PC-9 (cell line): ENCODE data around the gene TUBGCP6. TPM values are rescaled to one million over a fixed set of nuclear protein-coding genes. Genes with fewer than 3 reads are reported as not detected.
A peak's percentile ranks its signal among the peaks of the same experiment; 100 is the strongest.

ENCODE experiments used
- BruUV-seq: library from RNA; stranded (reverse); fragments of 400-500 nt; replicated peaks from 2 replicates; lab custom pipeline; 2021; lab: Mats Ljungman, UMichigan
- CTCF ChIA-PET: fragments of 300-600 bp; sonication (Branson Sonifier 250); formaldehyde crosslinking; loops from one replicate; lab custom pipeline; 2022; ENCODE audit warnings: antibody characterized with exemption; lab: Charles Lee
- POLR2A ChIA-PET: fragments of 300-600 bp; sonication (Branson Sonifier 250); formaldehyde crosslinking; loops from one replicate; lab custom pipeline; 2022; ENCODE audit warnings: antibody characterized with exemption; ENCODE audit not compliant: unreplicated experiment; lab: Charles Lee
- DNase-seq, 2 experiments: peaks; one replicate each; pipeline versions ENCODE4 v3.0.0 to v3.0.0-alpha.2; 2015 to 2022; ENCODE audit warnings: mixed read lengths in 1 of 2
- H2AFZ ChIP-seq: fragments of 200-600 bp; sonication (generic); 2 replicates; pipeline ENCODE4 v1.8.1; 2017; ENCODE audit warnings: antibody characterized with exemption
- H3F3A ChIP-seq: fragments of 200-600 bp; sonication (generic); 2 replicates; pipeline ENCODE4 v1.8.1; 2017; ENCODE audit warnings: antibody characterized with exemption, mild to moderate bottlenecking, low read depth; ENCODE audit not compliant: insufficient read depth
- H3K27ac ChIP-seq: fragments of 200-600 bp; sonication (generic); 2 replicates; pipeline ENCODE4 v1.6.1; 2016; ENCODE audit warnings: mixed run types
- H3K27me3 ChIP-seq: fragments of 200-600 bp; sonication (generic); 2 replicates; pipeline ENCODE4 v1.6.1; 2016; ENCODE audit warnings: low read depth, mixed run types; ENCODE audit not compliant: insufficient read depth
- H3K36me3 ChIP-seq: fragments of 200-600 bp; sonication (generic); 2 replicates; pipeline ENCODE4 v1.6.1; 2016; ENCODE audit warnings: low read depth, mixed run types
- H3K4me1 ChIP-seq: fragments of 200-600 bp; sonication (generic); replicated peaks from 2 replicates; pipeline ENCODE4 v1.6.1; 2016; ENCODE audit warnings: mixed run types; ENCODE audit not compliant: insufficient read depth
- H3K4me2 ChIP-seq: fragments of 200-600 bp; sonication (generic); 2 replicates; pipeline ENCODE4 v1.6.1; 2017; ENCODE audit warnings: mixed run types
- H3K4me3 ChIP-seq: fragments of 200-600 bp; sonication (generic); 2 replicates; pipeline ENCODE4 v1.6.1; 2016; ENCODE audit warnings: mixed run types
- H3K79me2 ChIP-seq: fragments of 200-600 bp; sonication (generic); 2 replicates; pipeline ENCODE4 v1.6.1; 2017; ENCODE audit warnings: low read depth, mixed run types
- H3K9me2 ChIP-seq: fragments of 200-600 bp; sonication (generic); 2 replicates; pipeline ENCODE4 v1.8.1; 2017; ENCODE audit warnings: mild to moderate bottlenecking; ENCODE audit not compliant: insufficient read depth
- H3K9me3 ChIP-seq: fragments of 200-600 bp; sonication (generic); 2 replicates; pipeline ENCODE4 v1.8.1; 2016; ENCODE audit warnings: low read depth; ENCODE audit not compliant: insufficient read depth
- H4K20me1 ChIP-seq: fragments of 200-600 bp; sonication (generic); 2 replicates; pipeline ENCODE4 v1.8.1; 2017; ENCODE audit not compliant: insufficient read depth
- CTCF ChIP-seq: fragments of 200-600 bp; sonication (generic); conservative IDR thresholded peaks from 2 replicates; pipeline ENCODE4 v1.6.1; 2017; ENCODE audit warnings: mixed run types, antibody characterized with exemption, mild to moderate bottlenecking, moderate library complexity
- EZH2 ChIP-seq: fragments of 200-600 bp; sonication (generic); IDR thresholded peaks from 2 replicates; pipeline ENCODE4 v1.8.0; 2017; ENCODE audit warnings: antibody characterized with exemption, low read depth
- intact Hi-C: fragments of 100-400 bp; cut with micrococcal nuclease; formaldehyde crosslinking; loops from one replicate; pipeline ENCODE4 v1.10.0; 2022; ENCODE audit not compliant: unreplicated experiment
- total RNA-seq: library from RNA; stranded (reverse); gene quantifications from 2 replicates; pipeline ENCODE4 v1.2.3, GENCODE V29; 2021

The TUBGCP6 gene
- total RNA-seq, 1 experiment from 2014 or later, result 31.3 TPM

- Histone ChIP-seq H3F3A (peaks cover 42% of the 10 kb centered on the region), H4K20me1 (peaks cover 8% of the 10 kb centered on the region; the same call in 1 of the 2 replicates), H3K9me3 (no peaks in the 10 kb centered on the region), H2AFZ (no peak overlapping the region), H3K4me2 (peak overlapping the region; percentile 100), H3K79me2 (no peaks in the 10 kb centered on the region), H3K27ac (no peak overlapping the region), H3K4me1 (peaks cover 39% of the 10 kb centered on the region), H3K4me3 (no peak overlapping the region), H3K27me3 (no peaks in the 10 kb centered on the region), H3K36me3 (no peaks in the 10 kb centered on the region), H3K9me2 (no peaks in the 10 kb centered on the region)
- ChIA-PET POLR2A (no interaction called here), CTCF (no interaction called here)
- TF ChIP-seq EZH2 (no peak), CTCF (no peak)
- BruUV-seq, result no TSS peak
- intact Hi-C loops, result no loop called here
- no peak for DNase-seq
These were observed 23.9 kb upstream of the TUBGCP6 start for GRCh38 chr22:50268655-50269113.

DNA sequence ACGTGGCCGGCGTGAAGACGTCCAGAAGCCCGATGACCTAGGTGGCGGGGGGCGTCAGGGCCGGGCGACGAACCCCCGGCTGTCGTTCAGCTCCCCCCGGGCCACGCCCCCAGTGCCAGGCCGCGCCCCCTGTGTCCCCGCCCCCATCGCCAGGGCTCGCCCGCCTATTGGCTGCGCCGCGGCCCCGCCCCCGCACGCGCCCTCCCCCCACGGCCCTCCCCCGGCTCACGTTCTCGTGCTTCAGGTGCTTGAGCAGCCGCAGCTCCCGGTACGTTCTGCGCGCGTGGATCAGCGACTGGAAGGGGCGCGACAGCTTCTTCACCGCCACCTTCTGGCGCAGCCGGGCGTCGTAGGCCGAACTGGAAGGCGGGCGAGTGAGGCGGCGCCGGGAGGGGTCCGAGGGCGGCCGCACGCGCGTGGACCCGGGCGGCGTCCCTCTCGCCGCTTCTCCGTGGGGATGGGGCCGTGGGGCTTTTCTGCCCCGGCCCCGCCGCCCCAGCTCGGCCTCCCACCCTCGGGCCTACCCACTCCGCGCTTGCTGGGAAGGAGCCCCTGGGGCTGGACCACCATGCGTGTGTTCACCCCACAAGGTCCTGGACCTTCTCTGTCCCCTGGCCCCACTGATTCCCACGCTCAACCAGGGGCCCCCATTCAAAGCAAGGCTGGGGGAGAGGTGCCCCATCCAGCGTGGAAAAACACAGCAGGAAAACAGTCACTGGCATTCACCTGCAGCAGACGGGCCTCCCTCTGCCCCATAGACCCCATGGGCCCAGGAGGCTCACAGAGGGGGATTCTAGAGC is 23.0 kb upstream of the TUBGCP6 start:
- POLR2A ChIA-PET, result no interaction called here

DNA sequence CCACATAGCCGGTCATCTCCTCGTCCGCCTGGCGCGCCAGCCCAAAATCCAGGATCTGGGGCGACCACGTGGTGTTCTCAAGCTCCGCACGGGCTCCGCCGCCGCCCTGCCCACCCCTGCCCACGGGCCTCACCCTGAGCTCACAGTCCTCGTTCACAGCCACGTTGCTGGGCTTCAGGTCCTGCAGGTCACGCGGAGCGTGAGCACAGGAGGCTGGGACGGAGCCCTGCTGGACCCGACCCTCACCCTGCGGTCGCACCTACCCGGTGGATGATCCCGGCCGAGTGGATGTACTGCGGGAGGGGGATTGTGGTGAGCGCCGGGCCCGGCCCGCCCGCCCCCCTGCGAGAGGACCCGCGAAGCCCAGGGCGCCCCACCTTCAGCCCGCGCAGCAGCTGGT is 22.2 kb upstream of the TUBGCP6 start:
- Histone ChIP-seq H3K27ac (no peak overlapping the region), H3F3A (peaks cover 42% of the 10 kb centered on the region), H3K79me2 (no peaks in the 10 kb centered on the region), H3K4me3 (no peak overlapping the region), H2AFZ (no peak overlapping the region), H4K20me1 (0 out of 2 replicates have a peak, but pooled peaks cover under 1% of the 10 kb centered on the region), H3K9me3 (no peaks in the 10 kb centered on the region), H3K36me3 (no peaks in the 10 kb centered on the region), H3K27me3 (no peaks in the 10 kb centered on the region), H3K9me2 (no peaks in the 10 kb centered on the region), H3K4me2 (no peak overlapping the region), H3K4me1 (peaks cover 53% of the 10 kb centered on the region)
- intact Hi-C loops, result no loop called here
- POLR2A ChIA-PET, result no interaction called here
- BruUV-seq, result no TSS peak
- TF ChIP-seq CTCF (no peak), EZH2 (no peak)
- DNase-seq, result no peak
- CTCF ChIA-PET, result no interaction called here

More for the DNA sequence above, 23.0 kb upstream of the TUBGCP6 start:
- CTCF ChIA-PET, result no interaction called here
- DNase-seq, result no peak
- Histone ChIP-seq H3K27me3 (no peaks in the 10 kb centered on the region), H3K9me2 (no peaks in the 10 kb centered on the region), H4K20me1 (0 out of 2 replicates have a peak, but pooled peaks cover 5% of the 10 kb centered on the region), H2AFZ (no peak overlapping the region), H3K9me3 (no peaks in the 10 kb centered on the region), H3K79me2 (no peaks in the 10 kb centered on the region), H3K4me1 (peaks cover 48% of the 10 kb centered on the region), H3K4me3 (no peak overlapping the region; the same call in 1 of the 2 replicates), H3F3A (peaks cover 42% of the 10 kb centered on the region), H3K36me3 (no peaks in the 10 kb centered on the region), H3K4me2 (peak overlapping the region; percentile 100), H3K27ac (no peak overlapping the region)
- intact Hi-C loops, result no loop called here
- TF ChIP-seq CTCF, result no peak
- no peak for TF ChIP-seq EZH2
- no TSS peak for BruUV-seq
